Measurements from ENCODE around the gene NPAS1. TPM values are rescaled to one million over a fixed set of nuclear protein-coding genes. Genes with fewer than 3 reads are reported as not detected.

Gene NPAS1
- total RNA-seq, 1 experiment from 2014 or later = 1.4 TPM

DNA sequence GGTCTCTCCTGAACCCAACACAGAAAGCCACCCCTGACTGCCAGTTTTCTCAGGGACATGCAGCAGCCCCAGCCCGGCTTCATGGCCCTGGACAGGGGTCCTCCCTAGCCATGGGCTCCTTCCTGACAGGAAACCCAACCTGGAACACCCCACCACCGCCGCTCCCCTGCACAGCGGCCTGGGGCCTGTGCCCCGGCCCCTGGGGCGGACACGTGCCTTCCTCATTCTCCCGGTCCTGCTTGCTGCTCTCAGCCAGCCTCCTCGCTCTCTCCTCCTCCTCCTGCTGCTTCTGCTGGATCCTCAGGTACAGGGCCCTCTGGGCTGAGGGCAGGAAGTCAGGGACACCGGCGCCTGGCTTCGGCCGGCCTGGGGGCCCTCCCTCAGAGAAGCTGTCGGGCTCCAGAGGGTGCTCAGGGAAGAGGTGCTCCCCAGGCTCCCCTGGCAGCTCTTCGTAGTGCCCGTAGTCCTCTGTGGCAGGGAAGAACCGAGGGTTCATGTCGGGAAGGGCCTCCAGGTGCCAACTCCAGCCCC, 49.3 kb downstream of the NPAS1 start:
- H2AFZ ChIP-seq = no peak overlapping the region
- DNase-seq = no peak
- peaks cover 13% of the 10 kb centered on the region for H4K20me1 ChIP-seq (ENCODE audit: insufficient read depth)
- H3K9me3 ChIP-seq (ENCODE audit: insufficient read depth, low read depth) = no peaks in the 10 kb centered on the region
- POLR2A ChIA-PET (ENCODE audit: unreplicated experiment) = no interaction called here
- no peak overlapping the region for H3K4me3 ChIP-seq
- no peaks in the 10 kb centered on the region for H3K79me2 ChIP-seq (ENCODE audit: low read depth)
- no peak overlapping the region for H3K4me2 ChIP-seq
- no peak overlapping the region for H3K27ac ChIP-seq
- H3K9me2 ChIP-seq (ENCODE audit: insufficient read depth) = no peaks in the 10 kb centered on the region
- H3K36me3 ChIP-seq (ENCODE audit: low read depth) = peaks cover 14% of the 10 kb centered on the region
- H3K27me3 ChIP-seq (ENCODE audit: insufficient read depth, low read depth) = no peaks in the 10 kb centered on the region
- no peaks in the 10 kb centered on the region for H3F3A ChIP-seq (ENCODE audit: insufficient read depth, low read depth)
- CTCF ChIA-PET = no interaction called here
- BruUV-seq (replicated peaks) = no TSS peak
- TF ChIP-seq EZH2 (IDR thresholded peaks at IDR 0.05; ENCODE audit: low read depth) = no peak
- TF ChIP-seq, protein P1, sequence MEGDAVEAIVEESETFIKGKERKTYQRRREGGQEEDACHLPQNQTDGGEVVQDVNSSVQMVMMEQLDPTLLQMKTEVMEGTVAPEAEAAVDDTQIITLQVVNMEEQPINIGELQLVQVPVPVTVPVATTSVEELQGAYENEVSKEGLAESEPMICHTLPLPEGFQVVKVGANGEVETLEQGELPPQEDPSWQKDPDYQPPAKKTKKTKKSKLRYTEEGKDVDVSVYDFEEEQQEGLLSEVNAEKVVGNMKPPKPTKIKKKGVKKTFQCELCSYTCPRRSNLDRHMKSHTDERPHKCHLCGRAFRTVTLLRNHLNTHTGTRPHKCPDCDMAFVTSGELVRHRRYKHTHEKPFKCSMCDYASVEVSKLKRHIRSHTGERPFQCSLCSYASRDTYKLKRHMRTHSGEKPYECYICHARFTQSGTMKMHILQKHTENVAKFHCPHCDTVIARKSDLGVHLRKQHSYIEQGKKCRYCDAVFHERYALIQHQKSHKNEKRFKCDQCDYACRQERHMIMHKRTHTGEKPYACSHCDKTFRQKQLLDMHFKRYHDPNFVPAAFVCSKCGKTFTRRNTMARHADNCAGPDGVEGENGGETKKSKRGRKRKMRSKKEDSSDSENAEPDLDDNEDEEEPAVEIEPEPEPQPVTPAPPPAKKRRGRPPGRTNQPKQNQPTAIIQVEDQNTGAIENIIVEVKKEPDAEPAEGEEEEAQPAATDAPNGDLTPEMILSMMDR (conservative IDR thresholded peaks at IDR 0.05) = no peak
- intact Hi-C loops (cut with micrococcal nuclease; ENCODE audit: unreplicated experiment) = no loop called here
- H3K4me1 ChIP-seq (replicated peaks; ENCODE audit: insufficient read depth) = no peaks in the 10 kb centered on the region

DNA sequence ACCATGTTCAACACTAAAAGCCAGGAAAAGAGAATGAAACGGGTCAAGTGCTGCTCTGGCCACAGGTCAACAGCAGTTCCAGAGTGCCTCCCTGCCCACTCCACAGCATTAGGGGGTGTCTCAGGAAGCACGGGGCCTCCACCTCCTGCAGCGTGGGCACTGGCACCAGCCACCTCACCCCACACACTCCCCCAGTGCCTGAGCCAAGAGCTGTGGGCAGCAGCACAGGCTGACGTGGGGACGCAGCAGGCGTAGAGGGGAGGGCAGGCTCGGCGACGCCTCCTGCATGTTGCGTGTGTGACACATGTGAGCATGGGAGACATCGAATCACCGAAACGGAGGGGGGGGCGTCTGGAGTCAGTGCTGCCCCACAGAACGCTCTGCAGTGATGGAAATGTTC, 50.2 kb downstream of the NPAS1 start:
- intact Hi-C loops (cut with micrococcal nuclease; ENCODE audit: unreplicated experiment) = no loop called here
- no peaks in the 10 kb centered on the region for H3K79me2 ChIP-seq (ENCODE audit: low read depth)
- H3K36me3 ChIP-seq (ENCODE audit: low read depth) = peaks cover 17% of the 10 kb centered on the region
- BruUV-seq (replicated peaks) = no TSS peak
- H3K27me3 ChIP-seq (ENCODE audit: insufficient read depth, low read depth) = no peaks in the 10 kb centered on the region
- H3K9me3 ChIP-seq (ENCODE audit: insufficient read depth, low read depth) = no peaks in the 10 kb centered on the region
- DNase-seq = no peak
- H3K9me2 ChIP-seq (ENCODE audit: insufficient read depth) = no peaks in the 10 kb centered on the region
- no peak for TF ChIP-seq EZH2 (IDR thresholded peaks at IDR 0.05; ENCODE audit: low read depth)
- TF ChIP-seq, protein P1 (conservative IDR thresholded peaks at IDR 0.05) = no peak
- H3K27ac ChIP-seq = no peak overlapping the region
- H4K20me1 ChIP-seq (ENCODE audit: insufficient read depth) = peaks cover 14% of the 10 kb centered on the region
- ChIA-PET POLR2A (ENCODE audit: unreplicated experiment) (no interaction called here), CTCF (no interaction called here)
- H3F3A ChIP-seq (ENCODE audit: insufficient read depth, low read depth) = no peaks in the 10 kb centered on the region
- no peak overlapping the region for H3K4me3 ChIP-seq
- H3K4me1 ChIP-seq (replicated peaks; ENCODE audit: insufficient read depth) = no peaks in the 10 kb centered on the region
- H2AFZ ChIP-seq = no peak overlapping the region
- H3K4me2 ChIP-seq = no peak overlapping the region

DNA sequence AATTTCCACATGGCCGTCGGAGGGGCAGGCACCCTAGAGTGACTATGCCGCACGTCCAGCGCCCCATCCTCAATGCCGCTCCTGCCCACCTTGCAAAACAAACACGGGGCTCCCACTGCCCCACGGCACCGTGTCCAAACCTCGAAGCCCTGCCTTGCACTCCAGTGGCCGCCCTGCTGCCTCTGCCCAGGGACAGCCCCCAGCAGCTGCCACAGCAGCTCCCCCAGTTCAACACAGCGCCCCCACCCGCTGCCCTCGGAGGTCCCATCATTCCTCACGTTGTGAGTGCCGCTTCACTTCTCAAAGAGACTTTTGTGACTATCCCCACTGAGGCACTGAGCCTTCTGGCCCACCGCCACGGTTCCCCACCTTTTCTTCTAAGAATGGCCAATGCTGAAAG, 51.1 kb downstream of the NPAS1 start:
- H3K4me2 ChIP-seq = no peak overlapping the region
- H3K27ac ChIP-seq = no peak overlapping the region
- peaks cover 21% of the 10 kb centered on the region for H3K36me3 ChIP-seq (ENCODE audit: low read depth)
- no peaks in the 10 kb centered on the region for H3K9me2 ChIP-seq (ENCODE audit: insufficient read depth)
- H3K4me1 ChIP-seq (replicated peaks; ENCODE audit: insufficient read depth) = no peaks in the 10 kb centered on the region
- no peaks in the 10 kb centered on the region for H3K79me2 ChIP-seq (ENCODE audit: low read depth)
- BruUV-seq (replicated peaks) = no TSS peak
- H3K4me3 ChIP-seq = no peak overlapping the region
- no peak overlapping the region for H2AFZ ChIP-seq
- intact Hi-C loops (cut with micrococcal nuclease; ENCODE audit: unreplicated experiment) = no loop called here
- peaks cover 10% of the 10 kb centered on the region for H4K20me1 ChIP-seq (ENCODE audit: insufficient read depth)
- H3K27me3 ChIP-seq (ENCODE audit: insufficient read depth, low read depth) = no peaks in the 10 kb centered on the region
- H3F3A ChIP-seq (ENCODE audit: insufficient read depth, low read depth) = no peaks in the 10 kb centered on the region
- TF ChIP-seq EZH2 (IDR thresholded peaks at IDR 0.05; ENCODE audit: low read depth) = no peak
- TF ChIP-seq, protein P1 (conservative IDR thresholded peaks at IDR 0.05) = no peak
- ChIA-PET CTCF (no interaction called here), POLR2A (ENCODE audit: unreplicated experiment) (no interaction called here)
- DNase-seq = no peak
- H3K9me3 ChIP-seq (ENCODE audit: insufficient read depth, low read depth) = no peaks in the 10 kb centered on the region

All from PC-9 (cell line).